Lower lobe of right lung (tissue), 2 donors: ENCODE results near the gene ANKRD12. TPM values are rescaled to one million over a fixed set of nuclear protein-coding genes. Genes with fewer than 3 reads are reported as not detected.

Experiments
- ATAC-seq, 2 donors: fragments of 200-7000 bp; cut with Tn5 transposase; one replicate each; pipeline ENCODE4 v1.9.1; 2020 to 2022; ENCODE audit warnings: mild to moderate bottlenecking in 2 of 2, moderate library complexity in 2 of 2
- DNase-seq: peaks from one replicate; pipeline ENCODE4 v3.0.0-alpha.2; 2020
- H3K27ac ChIP-seq: fragments of 200-600 bp; one replicate; pipeline ENCODE4 v1.8.0; 2022
- H3K27me3 ChIP-seq: fragments of 200-600 bp; one replicate; pipeline ENCODE4 v1.8.0; 2022; ENCODE audit warnings: low read depth
- H3K36me3 ChIP-seq: fragments of 200-600 bp; one replicate; pipeline ENCODE4 v1.8.0; 2022; ENCODE audit warnings: mild to moderate bottlenecking
- H3K4me1 ChIP-seq: fragments of 200-600 bp; one replicate; pipeline ENCODE4 v1.8.0; 2022
- H3K4me3 ChIP-seq: fragments of 200-600 bp; one replicate; pipeline ENCODE4 v1.8.0; 2022; ENCODE audit warnings: mild to moderate bottlenecking
- H3K9me3 ChIP-seq: fragments of 200-600 bp; one replicate; pipeline ENCODE4 v1.8.0; 2022
- intact Hi-C: fragments of 100-400 bp; cut with DNase I; formaldehyde crosslinking; loops from one replicate; pipeline ENCODE4 v1.11.0; 2022
- total RNA-seq: library from RNA; stranded (reverse); fragmentation: NEBNext Ultra II Directional; extraction: Animal tissue kit (Norgen Biotek cat#: 25700); gene quantifications from one replicate; pipeline ENCODE4 v1.2.1, GENCODE V29; 2021
- TF ChIP-seq, protein P1 (sequence below): fragments of 200-600 bp; IDR thresholded peaks from one replicate; pipeline ENCODE4 v1.8.0; 2022; ENCODE audit warnings: antibody characterized with exemption, mild to moderate bottlenecking
- donor health status: DM: no; HTN: yes; CAD: no; lungs with severe emphysema.

Gene ANKRD12
- total RNA-seq, 1 donor from 2014 or later, result 77.7 TPM

DNA sequence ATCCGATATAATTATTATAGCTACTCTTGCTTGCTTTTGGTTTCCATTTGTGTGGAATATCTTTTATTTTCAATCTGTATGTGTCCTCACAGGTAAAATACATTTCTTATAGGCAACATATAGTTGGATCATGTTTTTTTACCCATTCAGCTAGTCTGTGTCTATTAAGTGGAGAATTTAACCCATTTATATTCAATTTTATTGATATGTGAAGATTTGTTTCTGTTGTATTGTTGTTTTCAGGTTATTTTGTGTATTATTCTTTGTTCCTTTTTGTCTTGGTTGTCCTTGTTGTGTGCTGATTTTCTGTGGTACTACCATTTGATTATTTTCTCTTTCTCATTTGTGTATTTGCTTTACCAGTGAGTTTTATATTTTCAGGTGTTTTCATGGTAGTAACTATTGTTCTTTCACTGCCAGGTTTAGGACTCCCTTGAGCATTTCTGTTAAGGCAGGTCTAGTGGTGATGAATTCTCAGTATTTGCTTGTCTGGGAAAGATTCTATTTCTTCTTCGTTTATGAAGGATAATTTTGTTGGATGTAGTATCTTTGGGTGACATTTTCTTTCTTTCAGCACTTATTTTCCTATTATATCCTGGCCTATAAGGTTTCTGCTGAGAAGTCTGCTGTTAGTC, 95.4 kb downstream of the ANKRD12 start:
- H3K4me3 ChIP-seq, result no peak overlapping the region
- no peak for DNase-seq
- no peaks in the 10 kb centered on the region for H3K27me3 ChIP-seq
- peaks cover 35% of the 10 kb centered on the region for H3K36me3 ChIP-seq
- peaks cover 10% of the 10 kb centered on the region for H3K9me3 ChIP-seq
- intact Hi-C loops, result no loop called here
- TF ChIP-seq, protein P1, sequence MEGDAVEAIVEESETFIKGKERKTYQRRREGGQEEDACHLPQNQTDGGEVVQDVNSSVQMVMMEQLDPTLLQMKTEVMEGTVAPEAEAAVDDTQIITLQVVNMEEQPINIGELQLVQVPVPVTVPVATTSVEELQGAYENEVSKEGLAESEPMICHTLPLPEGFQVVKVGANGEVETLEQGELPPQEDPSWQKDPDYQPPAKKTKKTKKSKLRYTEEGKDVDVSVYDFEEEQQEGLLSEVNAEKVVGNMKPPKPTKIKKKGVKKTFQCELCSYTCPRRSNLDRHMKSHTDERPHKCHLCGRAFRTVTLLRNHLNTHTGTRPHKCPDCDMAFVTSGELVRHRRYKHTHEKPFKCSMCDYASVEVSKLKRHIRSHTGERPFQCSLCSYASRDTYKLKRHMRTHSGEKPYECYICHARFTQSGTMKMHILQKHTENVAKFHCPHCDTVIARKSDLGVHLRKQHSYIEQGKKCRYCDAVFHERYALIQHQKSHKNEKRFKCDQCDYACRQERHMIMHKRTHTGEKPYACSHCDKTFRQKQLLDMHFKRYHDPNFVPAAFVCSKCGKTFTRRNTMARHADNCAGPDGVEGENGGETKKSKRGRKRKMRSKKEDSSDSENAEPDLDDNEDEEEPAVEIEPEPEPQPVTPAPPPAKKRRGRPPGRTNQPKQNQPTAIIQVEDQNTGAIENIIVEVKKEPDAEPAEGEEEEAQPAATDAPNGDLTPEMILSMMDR, result no peak
- H3K27ac ChIP-seq, result no peak overlapping the region
- no peaks in the 10 kb centered on the region for H3K4me1 ChIP-seq
- no peak for ATAC-seq

GRCh38 chr18:9232977-9233376, 96.4 kb downstream of the ANKRD12 start:
- Histone ChIP-seq H3K36me3 (peaks cover 30% of the 10 kb centered on the region), H3K27ac (no peak overlapping the region), H3K27me3 (no peaks in the 10 kb centered on the region), H3K4me1 (no peaks in the 10 kb centered on the region), H3K4me3 (no peak overlapping the region), H3K9me3 (peaks cover 10% of the 10 kb centered on the region)
- intact Hi-C loops, result no loop called here
- DNase-seq, result no peak
- TF ChIP-seq, protein P1, result no peak
- no peak for ATAC-seq

GRCh38 chr18:9233771-9234440, 97.3 kb downstream of the ANKRD12 start:
- Histone ChIP-seq H3K36me3 (peaks cover 33% of the 10 kb centered on the region), H3K4me1 (no peaks in the 10 kb centered on the region), H3K27ac (no peak overlapping the region), H3K27me3 (no peaks in the 10 kb centered on the region), H3K4me3 (no peak overlapping the region), H3K9me3 (peaks cover 10% of the 10 kb centered on the region)
- intact Hi-C loops, result no loop called here
- ATAC-seq (no peak), DNase-seq (no peak)
- TF ChIP-seq, protein P1, result no peak

- no peaks in the 10 kb centered on the region for H3K4me1 ChIP-seq
- H3K4me3 ChIP-seq, result no peak overlapping the region
- intact Hi-C loops, result no loop called here
- DNase-seq, result no peak
- ATAC-seq, result no peak
- no peak overlapping the region for H3K27ac ChIP-seq
- peaks cover 40% of the 10 kb centered on the region for H3K36me3 ChIP-seq
- TF ChIP-seq, protein P1, result no peak
- peaks cover 10% of the 10 kb centered on the region for H3K9me3 ChIP-seq
- no peaks in the 10 kb centered on the region for H3K27me3 ChIP-seq
Measured at GRCh38 chr18:9234528-9234927, 97.9 kb downstream of the ANKRD12 start.

DNA sequence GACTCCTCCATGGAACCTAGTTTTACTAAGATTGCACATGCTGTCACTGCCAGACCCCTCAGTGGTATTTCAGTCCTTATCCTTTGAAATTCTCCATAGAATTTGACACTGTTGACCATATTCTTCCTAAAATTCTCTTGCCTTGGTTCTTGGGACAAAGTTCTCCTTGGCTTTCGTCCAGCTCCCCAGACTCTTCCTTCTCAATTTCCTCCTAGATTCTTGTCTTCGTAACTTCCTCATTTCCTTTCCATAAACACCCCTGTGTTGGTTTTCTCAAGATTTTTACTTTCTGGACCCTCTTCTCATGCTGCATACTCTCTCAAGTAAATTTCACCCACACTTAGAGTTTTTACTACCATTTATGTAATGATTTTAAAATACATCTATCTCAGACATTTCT, 101.4 kb downstream of the ANKRD12 start:
- TF ChIP-seq, protein P1, result no peak
- Histone ChIP-seq H3K9me3 (no peaks in the 10 kb centered on the region), H3K36me3 (peaks cover 46% of the 10 kb centered on the region), H3K27ac (no peak overlapping the region), H3K4me1 (no peaks in the 10 kb centered on the region), H3K27me3 (no peaks in the 10 kb centered on the region), H3K4me3 (no peak overlapping the region)
- DNase-seq, result no peak
- no peak for ATAC-seq
- intact Hi-C loops, result no loop called here
